MM.1S (cell line): ENCODE measurements around the gene FBXW9.

ENCODE experiments used
- DNase-seq: peaks from one replicate; pipeline ENCODE4 v3.0.0-alpha.2; 2015
- H2AFZ ChIP-seq: fragments of 300-600 bp; sonication (generic); 2 replicates; pipeline ENCODE4 v1.6.0; 2016; ENCODE audit warnings: antibody characterized with exemption, low read length
- H3F3A ChIP-seq: fragments of 300-600 bp; sonication (generic); 2 replicates; pipeline ENCODE4 v1.6.1; 2016; ENCODE audit warnings: mild to moderate bottlenecking, antibody characterized with exemption, low read length, moderate library complexity, mixed read lengths; ENCODE audit not compliant: insufficient read depth
- H3K27ac ChIP-seq: fragments of 300-600 bp; sonication (generic); 2 replicates; pipeline ENCODE4 v1.5.1; 2016; ENCODE audit warnings: mild to moderate bottlenecking, low read length
- H3K27me3 ChIP-seq: fragments of 300-600 bp; sonication (generic); replicated peaks from 2 replicates; pipeline ENCODE4 v1.6.0; 2016; ENCODE audit warnings: low read length; ENCODE audit not compliant: insufficient read depth
- H3K36me3 ChIP-seq: fragments of 300-600 bp; sonication (generic); replicated peaks from 2 replicates; pipeline ENCODE4 v1.6.1; 2016; ENCODE audit warnings: mild to moderate bottlenecking, low read length, mixed read lengths; ENCODE audit not compliant: insufficient read depth
- H3K4me1 ChIP-seq: fragments of 300-600 bp; sonication (generic); 2 replicates; pipeline ENCODE4 v1.6.1; 2016; ENCODE audit warnings: low read length, mixed read lengths
- H3K4me2 ChIP-seq: fragments of 300-600 bp; sonication (generic); 2 replicates; pipeline ENCODE4 v1.6.0; 2016; ENCODE audit warnings: low read depth, low read length
- H3K4me3 ChIP-seq: fragments of 300-600 bp; sonication (generic); 2 replicates; pipeline ENCODE4 v1.5.1; 2016; ENCODE audit warnings: low read length, mixed read lengths
- H3K79me2 ChIP-seq: fragments of 300-600 bp; sonication (generic); 2 replicates; pipeline ENCODE4 v1.6.1; 2016; ENCODE audit warnings: mixed run types, low read length, mixed read lengths
- H3K9ac ChIP-seq: fragments of 300-600 bp; sonication (generic); 2 replicates; pipeline ENCODE4 v1.6.1; 2016; ENCODE audit warnings: low read length, mixed read lengths
- H3K9me2 ChIP-seq: fragments of 300-600 bp; sonication (generic); replicated peaks from 2 replicates; pipeline ENCODE4 v1.6.1; 2016; ENCODE audit warnings: mild to moderate bottlenecking, low read length, mixed read lengths; ENCODE audit not compliant: insufficient read depth
- H3K9me3 ChIP-seq: fragments of 300-600 bp; sonication (generic); replicated peaks from 2 replicates; pipeline ENCODE4 v1.6.1; 2016; ENCODE audit warnings: mild to moderate bottlenecking, low read length, mixed read lengths; ENCODE audit not compliant: insufficient read depth
- H4K20me1 ChIP-seq: fragments of 300-600 bp; sonication (generic); 2 replicates; pipeline ENCODE4 v1.6.1; 2016; ENCODE audit warnings: mild to moderate bottlenecking, low read length, moderate library complexity, mixed read lengths; ENCODE audit not compliant: insufficient read depth
- EZH2 ChIP-seq: fragments of 300-600 bp; sonication (generic); optimal IDR thresholded peaks from 2 replicates; pipeline ENCODE3; 2017; ENCODE audit warnings: low read depth, mild to moderate bottlenecking, antibody characterized with exemption, low read length, mixed read lengths
- EZH2phosphoT487 ChIP-seq: fragments of 300-600 bp; sonication (generic); IDR thresholded peaks from 2 replicates; pipeline ENCODE4 v1.6.1; 2018; ENCODE audit warnings: antibody characterized with exemption, low read length
- TF ChIP-seq, protein P1 (sequence below): fragments of 300-600 bp; sonication (generic); IDR thresholded peaks from 2 replicates; pipeline ENCODE4 v1.5.1; 2016; ENCODE audit warnings: antibody characterized with exemption, low read length, mixed read lengths

The FBXW9 gene

DNA sequence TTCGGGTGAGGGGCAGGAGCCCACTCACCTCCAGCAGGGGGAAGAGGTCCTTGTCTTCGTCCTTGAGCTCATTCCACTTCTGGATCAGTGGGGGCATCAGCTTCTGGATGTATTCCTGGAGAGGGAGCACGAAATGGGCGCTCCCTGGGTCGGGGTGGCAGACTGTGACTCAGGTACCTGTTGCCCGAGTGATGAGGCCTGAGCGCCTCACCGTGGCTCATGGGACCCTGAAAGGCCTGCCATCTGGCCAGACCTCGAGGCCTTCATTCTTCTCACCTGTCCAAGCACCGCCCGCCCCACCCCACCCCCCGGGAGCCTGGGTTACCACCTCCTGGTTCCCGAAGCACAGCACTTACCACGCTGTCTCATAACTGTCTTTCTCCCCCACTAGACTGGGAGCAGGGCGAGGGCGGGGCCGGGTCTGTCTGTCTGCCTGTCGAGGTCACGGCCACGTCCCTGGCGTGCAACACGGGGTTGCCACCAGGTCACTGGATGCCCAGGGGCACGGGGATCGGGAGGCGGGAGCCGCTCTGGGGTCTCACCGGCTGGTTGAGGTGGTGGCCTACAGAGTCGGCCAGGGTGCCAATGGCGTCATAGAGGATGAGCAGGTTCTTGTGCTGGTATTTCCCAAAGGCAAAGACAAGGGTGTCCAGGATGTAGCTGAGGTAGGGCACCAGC is 9.4 kb upstream of the FBXW9 start:
- H3K79me2 ChIP-seq: no peaks in the 10 kb centered on the region
- H3K27me3 ChIP-seq: no peaks in the 10 kb centered on the region
- no peak overlapping the region for H3K4me3 ChIP-seq
- no peaks in the 10 kb centered on the region for H3K9me2 ChIP-seq
- no peaks in the 10 kb centered on the region for H3K9me3 ChIP-seq
- H3K9ac ChIP-seq: no peak overlapping the region
- no peak overlapping the region for H2AFZ ChIP-seq
- no peak overlapping the region for H3K27ac ChIP-seq
- TF ChIP-seq EZH2: no peak
- TF ChIP-seq, protein P1, sequence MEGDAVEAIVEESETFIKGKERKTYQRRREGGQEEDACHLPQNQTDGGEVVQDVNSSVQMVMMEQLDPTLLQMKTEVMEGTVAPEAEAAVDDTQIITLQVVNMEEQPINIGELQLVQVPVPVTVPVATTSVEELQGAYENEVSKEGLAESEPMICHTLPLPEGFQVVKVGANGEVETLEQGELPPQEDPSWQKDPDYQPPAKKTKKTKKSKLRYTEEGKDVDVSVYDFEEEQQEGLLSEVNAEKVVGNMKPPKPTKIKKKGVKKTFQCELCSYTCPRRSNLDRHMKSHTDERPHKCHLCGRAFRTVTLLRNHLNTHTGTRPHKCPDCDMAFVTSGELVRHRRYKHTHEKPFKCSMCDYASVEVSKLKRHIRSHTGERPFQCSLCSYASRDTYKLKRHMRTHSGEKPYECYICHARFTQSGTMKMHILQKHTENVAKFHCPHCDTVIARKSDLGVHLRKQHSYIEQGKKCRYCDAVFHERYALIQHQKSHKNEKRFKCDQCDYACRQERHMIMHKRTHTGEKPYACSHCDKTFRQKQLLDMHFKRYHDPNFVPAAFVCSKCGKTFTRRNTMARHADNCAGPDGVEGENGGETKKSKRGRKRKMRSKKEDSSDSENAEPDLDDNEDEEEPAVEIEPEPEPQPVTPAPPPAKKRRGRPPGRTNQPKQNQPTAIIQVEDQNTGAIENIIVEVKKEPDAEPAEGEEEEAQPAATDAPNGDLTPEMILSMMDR: no peak
- TF ChIP-seq EZH2phosphoT487: no peak
- H3K4me1 ChIP-seq: no peaks in the 10 kb centered on the region
- peaks cover 20% of the 10 kb centered on the region for H3K36me3 ChIP-seq
- H3F3A ChIP-seq: no peaks in the 10 kb centered on the region; the same call in 1 of the 2 replicates
- H3K4me2 ChIP-seq: no peak overlapping the region
- no peaks in the 10 kb centered on the region for H4K20me1 ChIP-seq
- no peak for DNase-seq

DNA sequence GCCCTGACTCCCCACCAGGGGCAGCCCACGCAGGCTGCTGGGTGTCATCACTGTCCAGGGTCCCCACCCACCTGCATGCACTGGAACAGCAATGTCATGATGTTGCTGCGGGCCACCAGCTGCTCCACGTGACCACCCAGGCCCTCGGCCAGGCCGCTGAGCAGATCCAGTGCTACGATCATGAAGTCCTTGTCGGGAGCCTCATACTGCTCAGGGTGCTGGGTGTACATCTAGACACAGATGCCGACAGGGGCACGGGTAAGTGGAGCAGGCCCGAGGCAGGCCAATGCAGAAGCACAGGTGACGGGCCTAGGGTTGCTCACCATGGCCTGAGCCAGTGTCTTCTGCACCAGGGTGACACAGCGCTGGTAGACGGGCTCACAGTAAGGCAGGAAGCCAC is 8.7 kb upstream of the FBXW9 start:
- TF ChIP-seq, protein P1: no peak
- TF ChIP-seq EZH2: no peak
- Histone ChIP-seq H3K36me3 (peaks cover 18% of the 10 kb centered on the region), H2AFZ (no peak overlapping the region), H3K4me2 (no peak overlapping the region), H4K20me1 (no peaks in the 10 kb centered on the region), H3K27ac (no peak overlapping the region), H3K9ac (no peak overlapping the region), H3F3A (no peaks in the 10 kb centered on the region; the same call in 1 of the 2 replicates), H3K27me3 (no peaks in the 10 kb centered on the region), H3K4me1 (no peaks in the 10 kb centered on the region), H3K79me2 (no peaks in the 10 kb centered on the region), H3K9me3 (no peaks in the 10 kb centered on the region), H3K9me2 (no peaks in the 10 kb centered on the region), H3K4me3 (no peak overlapping the region)
- DNase-seq: no peak

DNA sequence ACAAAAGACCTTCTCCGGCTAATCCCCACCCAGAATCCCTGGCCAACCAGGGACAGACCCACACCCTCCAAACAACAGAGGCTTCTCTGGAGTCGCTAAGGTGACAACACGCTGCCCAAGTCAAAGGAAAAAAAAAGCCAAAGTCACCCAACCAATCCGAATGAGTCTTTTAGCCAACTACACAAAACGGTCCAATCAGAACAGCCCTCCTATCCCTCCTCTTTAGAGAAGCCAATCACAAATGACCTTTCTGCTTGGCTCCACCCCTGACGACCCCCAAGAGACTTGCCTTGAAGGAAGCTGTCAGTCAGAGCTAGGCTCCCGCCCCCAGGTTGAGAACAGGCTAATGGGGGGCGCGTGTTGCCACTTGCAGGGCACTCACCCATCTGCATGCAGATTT is 6.6 kb upstream of the FBXW9 start:
- H3K27ac ChIP-seq: no peak overlapping the region
- no peak overlapping the region for H2AFZ ChIP-seq
- no peak overlapping the region for H3K4me3 ChIP-seq
- no peaks in the 10 kb centered on the region for H3K9me3 ChIP-seq
- no peaks in the 10 kb centered on the region for H4K20me1 ChIP-seq
- H3K4me2 ChIP-seq: no peak overlapping the region
- TF ChIP-seq EZH2phosphoT487: no peak
- no peak for TF ChIP-seq EZH2
- TF ChIP-seq, protein P1: no peak
- H3K9me2 ChIP-seq: no peaks in the 10 kb centered on the region
- no peak overlapping the region for H3K9ac ChIP-seq
- no peaks in the 10 kb centered on the region for H3K27me3 ChIP-seq
- no peaks in the 10 kb centered on the region for H3K4me1 ChIP-seq
- peaks cover 14% of the 10 kb centered on the region for H3K36me3 ChIP-seq
- DNase-seq: no peak
- peaks cover 2% of the 10 kb centered on the region; the same call in 1 of the 2 replicates for H3F3A ChIP-seq
- H3K79me2 ChIP-seq: no peaks in the 10 kb centered on the region
